ENCODE measurements around the gene PIK3CG.
"Not testable (repeated sequence)": the region's sequence is repeated elsewhere in the genome, so short reads cannot be mapped to it uniquely, and the experiment has no call there.

GRCh38 chr7:106830896-106831295, 34.2 kb upstream of the PIK3CG start:
- not testable (repeated sequence) for TF ChIP-seq CTCF (IDR thresholded peaks at IDR 0.05); EZH2 (IDR thresholded peaks at IDR 0.05; ENCODE audit: borderline replicate concordance, insufficient read depth, low read depth, low read length, poor library complexity, severe bottlenecking)

Measured in B cell (primary cell).